ENCODE data around the gene HOXD11. TPM values are rescaled to one million over a fixed set of nuclear protein-coding genes. Genes with fewer than 3 reads are reported as not detected.

The HOXD11 gene
- total and polyA plus RNA-seq, 2 experiments from 2014 or later, result not detected

GRCh38 chr2:176105078-176105729 lies 1.9 kb upstream of the HOXD11 start (continued):
- TF ChIP-seq ZNF462 (CRISPR knock-in tag; IDR thresholded peaks at IDR 0.05), result no peak

GRCh38 chr2:176105730-176106580 lies 1.1 kb upstream of the HOXD11 start:
- peaks cover 46% of the 10 kb centered on the region for H3K4me1 ChIP-seq (ENCODE audit: insufficient read depth)

More at GRCh38 chr2:176105730-176106580, 1.1 kb upstream of the HOXD11 start:
- Histone ChIP-seq H3K9me2 (ENCODE audit: insufficient read depth) (no peaks in the 10 kb centered on the region), H3F3A (replicated peaks; ENCODE audit: low read depth) (peaks cover 35% of the 10 kb centered on the region), H4K20me1 (replicated peaks; ENCODE audit: insufficient read depth) (peaks cover 49% of the 10 kb centered on the region), H3K36me3 (ENCODE audit: insufficient read depth) (no peaks in the 10 kb centered on the region; the same call in 1 of the 2 replicates), H3K27ac (ENCODE audit: low read depth) (no peak overlapping the region), H3K79me2 (replicated peaks; ENCODE audit: insufficient read depth) (no peaks in the 10 kb centered on the region), H3K4me3 (peak overlapping the region; percentile 48; the same call in 1 of the 2 replicates), H2AFZ (no peak overlapping the region), H3K4me2 (peak overlapping the region; percentile 78), H3K27me3 (ENCODE audit: insufficient read depth) (peaks cover 99% of the 10 kb centered on the region)
- H3K4me3 Mint-ChIP-seq, result peak overlapping the region; percentile 51
- TF ChIP-seq EZH2 (IDR thresholded peaks at IDR 0.05; ENCODE audit: low read depth, unreplicated experiment) (peak; percentile 94), CREB1 (CRISPR knock-in tag; IDR thresholded peaks at IDR 0.05; ENCODE audit: low read depth) (no peak)
- peak; percentile 3 for ATAC-seq
- peaks cover 94% of the 10 kb centered on the region for H3K27me3 Mint-ChIP-seq (ENCODE audit: insufficient read depth, low read depth, poor library complexity)
- H3K4me1 Mint-ChIP-seq, result peaks cover 33% of the 10 kb centered on the region
- no peaks in the 10 kb centered on the region; the same call in 2 of the 3 replicates for H3K36me3 Mint-ChIP-seq (ENCODE audit: low read depth)
- peak; percentile 20 for DNase-seq (ENCODE audit: low spot score)
- no peak overlapping the region for H3K27ac Mint-ChIP-seq
- H3K9me3 Mint-ChIP-seq, result peaks cover 5% of the 10 kb centered on the region; the same call in 2 of the 3 replicates
